HG03039 (cell line): ENCODE data around the gene JAG1.

Source experiments
- ATAC-seq: cut with Tn5 transposase; IDR thresholded peaks from one replicate; pipeline ENCODE4 v1.9.1; 2021; ENCODE audit warnings: mild to moderate bottlenecking, moderate library complexity; ENCODE audit not compliant: unreplicated experiment

JAG1 gene

DNA sequence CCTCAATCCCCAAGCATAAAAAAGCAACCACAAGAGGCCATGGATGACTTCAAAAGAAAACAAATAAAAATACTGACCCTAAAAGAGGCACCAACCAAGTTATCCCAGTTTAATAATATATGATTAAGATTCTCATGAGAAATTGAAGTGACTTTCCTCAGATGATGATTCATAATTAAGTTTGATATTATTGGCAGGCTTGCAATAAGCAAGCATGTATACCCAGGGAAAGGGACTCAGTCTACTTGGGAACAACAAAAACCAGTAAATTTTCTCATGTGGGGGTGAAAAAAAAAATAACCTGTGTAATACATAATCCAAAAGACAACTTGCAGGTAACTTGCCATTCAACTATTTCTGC is 19.6 kb downstream of the JAG1 start:
- ATAC-seq, result no peak

DNA sequence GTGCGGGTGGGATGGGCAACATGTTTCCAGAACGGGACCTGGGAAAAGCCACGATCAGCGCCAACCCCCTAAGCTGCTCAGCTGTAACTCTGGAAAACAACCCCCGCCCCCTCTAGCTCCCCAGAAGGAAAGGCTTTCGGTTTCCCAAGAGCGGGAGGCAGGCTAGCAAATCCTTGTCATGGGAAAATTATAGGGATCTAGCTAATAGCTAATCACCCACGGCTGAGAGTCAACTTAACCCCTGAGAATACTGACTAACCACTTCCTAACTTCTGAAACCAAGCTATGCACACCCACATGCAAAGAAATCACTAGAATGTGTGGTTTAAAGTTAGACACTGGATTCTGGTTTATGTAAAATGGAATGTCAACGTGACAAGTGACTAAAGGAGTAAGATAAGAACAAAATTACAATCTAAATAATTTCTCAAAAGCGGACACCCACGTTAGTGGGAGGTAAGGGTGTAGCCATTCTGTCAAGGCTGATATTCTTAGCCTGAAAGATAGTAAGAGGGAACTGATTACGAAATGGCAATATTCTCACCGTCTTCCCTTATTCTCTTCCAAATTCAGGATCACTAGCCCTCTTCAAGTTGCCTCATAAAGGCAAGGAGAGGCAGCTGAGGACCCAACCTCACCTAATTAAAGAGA is 20.1 kb downstream of the JAG1 start:
- peak; percentile 45 for ATAC-seq

DNA sequence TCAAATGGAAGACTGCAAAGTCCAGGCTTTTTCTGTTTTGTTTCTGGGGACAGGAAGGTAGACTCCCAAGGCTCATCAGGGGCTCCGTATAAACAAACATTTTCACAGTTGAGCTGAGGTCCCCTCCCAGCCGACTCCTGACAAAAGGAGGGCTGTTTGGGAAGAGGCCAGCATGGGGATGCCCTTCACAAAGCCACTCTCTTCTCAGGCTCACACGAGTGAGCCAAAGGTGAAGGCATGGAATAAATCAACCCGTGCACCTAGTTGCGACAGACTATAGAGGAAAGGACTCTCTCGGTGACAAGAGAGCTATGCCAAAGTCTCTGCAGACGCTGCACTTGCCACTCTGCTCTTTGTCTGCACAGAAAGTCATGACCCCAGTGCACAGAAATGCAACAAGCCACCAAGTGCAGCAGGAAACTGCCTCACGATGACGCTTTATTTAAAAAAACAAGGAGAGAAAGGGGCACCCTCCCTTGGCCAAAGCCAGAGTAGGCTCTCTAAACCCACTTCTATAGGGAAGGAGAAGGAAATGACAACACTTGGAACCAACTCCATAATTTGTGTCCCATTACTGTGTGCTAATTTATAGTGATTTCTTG is 21.0 kb downstream of the JAG1 start:
- ATAC-seq, result no peak

DNA sequence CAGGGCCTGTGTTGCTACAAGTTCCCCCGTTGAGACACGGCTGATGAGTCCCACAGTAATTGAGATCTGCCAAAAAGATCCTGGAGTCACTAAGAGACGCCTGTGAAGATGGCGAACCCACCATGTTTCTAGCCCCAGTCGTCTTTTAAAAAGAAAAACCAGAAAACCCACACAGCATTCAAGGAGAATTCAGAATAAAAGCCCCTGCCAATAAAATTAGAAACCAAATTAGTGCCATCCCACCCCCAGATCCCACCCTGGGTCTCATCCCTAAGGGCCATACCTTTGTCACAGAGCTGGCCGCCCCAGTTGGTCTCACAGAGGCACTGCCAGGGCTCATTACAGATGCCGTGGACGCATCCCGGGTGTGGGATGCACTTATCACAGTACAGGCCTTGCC is 21.6 kb downstream of the JAG1 start:
- no peak for ATAC-seq

DNA sequence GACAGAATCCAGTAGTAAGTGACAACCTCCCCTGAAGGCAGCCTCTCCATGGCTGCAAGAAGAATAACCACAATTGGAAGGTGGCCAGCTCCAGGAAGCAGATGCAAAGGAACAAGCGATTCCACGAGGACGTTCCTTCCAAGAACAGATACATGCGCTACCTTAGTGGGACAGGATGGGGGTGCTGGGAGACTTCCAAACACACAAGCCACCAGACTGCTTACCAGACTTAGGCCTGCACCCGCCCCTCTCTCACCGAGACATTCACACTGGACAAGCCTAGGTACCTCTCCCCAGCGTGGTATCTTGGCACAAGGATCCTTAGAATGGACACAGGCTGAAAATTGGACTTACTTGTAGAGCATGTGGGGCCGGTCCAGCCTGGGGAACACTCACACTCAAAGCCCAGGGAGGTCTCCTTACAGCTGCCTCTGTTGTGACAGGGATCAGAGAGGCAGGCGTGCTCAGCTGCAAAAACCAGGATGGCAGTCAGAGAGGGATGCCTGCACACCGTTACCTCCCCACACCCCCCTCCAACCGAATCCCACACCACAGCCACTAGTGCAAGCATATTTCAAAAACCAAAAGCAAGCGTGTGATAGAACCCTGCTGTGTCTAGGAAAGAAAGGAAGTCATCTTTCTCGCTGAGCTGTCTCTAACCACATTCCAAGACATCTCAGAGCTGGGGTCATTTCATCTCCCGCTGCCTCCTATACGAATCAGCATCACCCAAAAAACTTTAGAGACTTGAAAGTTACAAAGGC is 22.4 kb downstream of the JAG1 start:
- no peak for ATAC-seq

DNA sequence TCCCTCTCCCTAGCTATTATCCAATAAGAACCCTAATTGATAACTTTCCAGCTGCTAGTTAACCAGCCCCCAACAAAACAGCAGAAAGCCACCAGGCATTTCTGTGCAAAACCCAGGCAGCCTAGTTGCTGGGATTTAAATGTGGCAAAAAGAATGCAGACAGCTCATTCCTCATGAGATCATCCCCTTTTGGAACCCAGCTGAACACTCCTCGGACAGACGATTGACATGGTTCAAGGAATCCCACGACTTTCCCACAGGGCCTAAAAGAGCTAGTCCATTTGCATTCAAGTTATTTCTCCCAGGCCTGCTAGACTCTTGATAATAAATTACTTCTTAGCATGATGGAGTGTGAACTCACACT is 24.0 kb downstream of the JAG1 start:
- no peak for ATAC-seq

DNA sequence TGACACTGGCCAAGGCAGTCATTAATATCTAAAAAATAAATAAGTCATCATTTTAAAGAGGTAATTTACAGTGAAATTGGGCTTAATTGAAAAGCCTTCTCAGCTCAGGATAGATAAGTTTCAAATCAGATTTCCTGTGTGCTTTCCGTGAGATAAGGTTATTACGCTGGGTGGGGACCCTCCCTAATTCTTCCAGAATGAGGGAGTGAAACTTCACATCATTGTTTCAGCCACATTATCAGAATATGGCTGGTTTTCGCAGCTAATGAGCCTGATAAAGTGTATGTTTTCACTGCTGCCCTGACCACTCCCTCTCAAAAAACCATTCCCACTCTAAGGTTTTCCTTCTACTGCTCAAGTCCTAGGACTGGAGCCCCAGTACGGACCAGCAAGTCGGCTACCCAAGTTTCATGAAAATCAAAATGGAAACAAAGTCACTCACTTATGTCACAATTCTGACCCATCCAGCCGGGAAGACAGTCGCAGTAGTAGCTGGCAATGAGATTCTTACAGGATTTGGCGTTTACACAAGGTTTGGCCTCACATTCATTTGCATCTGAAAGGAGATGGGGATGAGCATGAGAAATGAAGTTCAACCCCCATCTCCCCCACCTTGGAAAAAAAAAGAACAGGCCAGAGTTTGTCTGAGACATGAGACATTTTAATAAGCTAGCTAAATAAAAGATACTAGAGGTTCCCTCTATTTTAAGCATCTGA is 24.6 kb downstream of the JAG1 start:
- ATAC-seq, result no peak

DNA sequence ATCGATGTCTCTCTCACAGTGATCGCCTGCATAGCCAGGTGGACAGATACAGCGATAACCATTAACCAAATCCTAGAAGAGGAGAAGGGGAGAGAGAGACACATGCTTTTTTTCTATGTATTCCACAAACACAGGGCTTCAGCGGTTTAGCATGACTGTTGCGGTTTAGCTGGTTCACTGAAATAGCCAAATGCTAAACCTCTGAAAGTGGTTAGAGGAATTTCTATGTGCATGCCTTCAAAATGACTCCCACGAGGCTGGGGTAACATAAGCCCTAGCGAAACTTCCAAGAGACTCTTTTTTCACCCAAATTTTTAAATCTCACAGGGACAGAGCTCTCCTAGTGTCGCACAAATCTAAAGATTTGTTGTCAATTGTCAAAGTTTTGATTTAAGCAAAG is 25.1 kb downstream of the JAG1 start:
- ATAC-seq, result no peak

DNA sequence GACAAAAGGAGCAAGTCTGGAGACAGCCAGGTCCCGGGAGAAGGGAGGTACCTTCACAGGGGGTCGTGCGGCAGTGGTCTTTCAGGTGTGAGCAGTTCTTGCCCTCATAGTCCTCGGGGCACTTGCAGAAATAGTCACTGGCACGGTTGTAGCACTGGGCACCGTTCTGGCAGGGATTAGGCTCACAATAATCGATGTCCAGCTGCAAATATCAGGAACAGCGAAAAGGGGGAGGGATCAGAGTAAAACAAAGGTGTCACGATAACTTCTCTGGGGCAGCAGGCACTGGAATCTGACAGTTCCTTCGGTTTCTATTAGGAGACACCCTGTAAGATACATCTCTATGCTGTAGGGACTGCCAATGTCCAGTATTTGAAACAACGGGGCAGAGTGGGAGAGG is 25.9 kb downstream of the JAG1 start:
- ATAC-seq, result no peak

DNA sequence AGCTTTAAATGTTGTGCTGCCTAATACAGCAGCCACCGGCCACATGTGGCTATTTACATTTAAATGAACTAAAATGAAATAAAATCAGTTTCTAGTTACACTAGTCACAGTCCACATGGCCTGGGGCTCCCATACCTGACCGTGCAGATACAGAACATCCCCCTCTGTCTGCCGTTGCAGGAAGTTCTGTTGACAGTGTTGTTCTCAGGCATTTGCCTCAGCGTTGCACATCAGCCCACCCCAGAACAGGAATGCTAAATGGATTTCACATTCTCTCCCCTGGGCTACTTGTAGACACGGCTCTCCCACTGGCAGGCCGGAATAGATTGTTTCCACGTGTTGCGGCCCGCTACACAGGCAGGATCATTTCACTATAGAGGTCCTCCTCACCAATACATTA is 26.3 kb downstream of the JAG1 start:
- no peak for ATAC-seq

DNA sequence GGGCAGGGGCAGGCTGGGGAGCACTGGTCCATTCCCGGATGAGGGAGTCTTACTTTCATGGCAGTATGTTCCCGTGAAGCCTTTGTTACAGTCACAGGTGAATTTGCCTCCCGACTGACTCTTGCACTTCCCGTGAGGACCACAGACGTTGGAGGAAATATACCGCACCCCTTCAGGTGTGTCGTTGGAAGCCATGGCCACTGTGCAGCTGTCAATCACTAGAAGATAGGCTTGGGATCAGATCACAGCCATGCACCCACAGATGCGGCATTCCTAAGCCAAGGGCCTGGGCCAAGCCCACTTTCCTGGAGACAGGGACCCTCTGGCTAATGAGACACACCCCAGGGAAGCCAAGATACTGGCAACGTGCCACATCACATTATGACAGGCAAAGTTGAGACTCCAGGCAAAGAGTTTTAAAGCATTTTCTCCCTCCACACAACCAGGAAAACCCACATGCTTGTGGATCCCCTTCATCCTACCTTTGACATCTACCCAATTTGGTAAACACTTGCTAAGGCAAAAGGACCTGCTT is 26.8 kb downstream of the JAG1 start:
- no peak for ATAC-seq

DNA sequence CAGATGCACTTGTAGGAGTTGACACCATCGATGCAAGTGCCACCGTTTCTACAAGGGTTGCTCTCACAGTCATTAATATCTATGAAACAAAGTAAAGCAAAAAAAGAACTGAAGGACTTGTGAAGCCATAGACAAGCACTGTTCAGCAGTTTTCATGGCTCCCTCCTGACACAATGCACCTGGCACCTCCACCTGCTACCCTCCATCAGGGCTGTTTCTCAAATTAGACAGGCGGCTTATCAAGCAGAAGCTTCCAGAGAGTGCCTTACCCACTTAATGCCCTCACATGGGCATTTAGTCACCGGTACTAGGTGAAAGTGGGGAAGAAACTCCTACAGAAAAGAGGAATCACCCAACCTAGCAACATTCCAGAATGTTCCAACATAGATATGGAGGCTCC is 27.8 kb downstream of the JAG1 start:
- no peak for ATAC-seq

DNA sequence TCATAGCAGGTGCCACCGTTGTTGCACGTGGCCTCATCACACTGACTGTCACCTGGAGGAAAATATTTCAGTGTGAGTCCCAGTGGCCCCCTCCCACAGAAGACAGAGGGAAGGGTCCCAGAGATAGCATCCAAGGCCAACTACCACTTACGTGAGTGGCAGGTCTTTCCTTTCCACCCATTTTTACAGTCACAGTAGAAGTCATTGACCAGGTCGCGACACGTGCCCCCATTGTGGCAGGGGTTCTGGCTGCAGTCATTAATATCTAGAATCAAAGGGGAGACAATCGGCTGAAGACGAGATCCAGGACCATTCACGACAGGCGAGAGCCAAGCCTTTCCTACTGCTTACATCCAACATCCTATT is 28.6 kb downstream of the JAG1 start:
- ATAC-seq, result no peak

DNA sequence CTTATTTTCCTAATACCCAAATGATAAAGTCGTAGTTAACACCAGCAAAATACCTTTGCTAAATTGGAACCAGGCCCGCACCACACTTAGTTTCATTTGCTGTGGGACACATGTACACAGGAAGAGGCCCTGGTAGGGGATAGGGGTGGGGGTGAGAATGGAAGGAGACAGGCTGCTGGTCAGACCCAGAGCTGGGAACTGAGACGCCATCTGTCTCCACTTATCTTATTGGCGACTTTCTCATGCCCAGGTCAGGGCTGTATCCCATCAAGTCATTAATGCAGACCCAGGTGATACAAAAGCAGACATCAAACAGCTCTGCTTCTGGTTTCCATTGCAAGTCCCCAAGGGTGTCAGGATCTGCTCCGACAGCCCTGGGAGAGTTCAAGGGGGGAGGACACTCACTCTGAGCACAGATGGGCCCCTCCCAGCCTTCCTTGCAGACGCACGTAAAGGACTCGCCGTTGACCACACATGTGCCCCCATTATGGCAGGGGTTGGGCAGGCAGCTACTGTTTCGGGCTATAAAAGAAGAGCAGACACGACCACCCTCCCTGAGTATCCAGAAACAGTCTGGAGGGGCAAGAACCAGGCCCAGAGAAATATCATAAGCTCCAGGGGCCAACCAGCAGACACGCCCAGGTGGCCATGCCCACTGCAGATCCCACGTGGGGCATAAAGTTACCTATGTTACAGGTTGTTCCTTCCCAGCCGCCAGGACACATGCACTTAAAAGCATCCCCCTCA is 29.2 kb downstream of the JAG1 start:
- ATAC-seq, result no peak

DNA sequence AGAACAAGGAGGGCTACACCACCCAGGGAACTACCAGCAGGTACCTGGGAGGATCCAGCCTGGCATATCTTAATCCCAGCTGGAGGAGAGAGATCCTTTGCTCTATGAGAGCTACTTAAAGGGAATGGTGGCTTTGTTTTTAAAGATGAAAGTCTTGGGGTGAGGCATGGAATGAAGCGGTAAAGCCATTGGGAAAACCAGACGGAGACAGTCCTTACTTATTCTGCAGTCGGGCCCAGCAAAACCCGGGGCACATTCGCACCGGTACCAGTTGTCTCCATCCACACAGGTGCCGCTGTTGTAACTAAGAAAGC is 30.3 kb downstream of the JAG1 start:
- no peak for ATAC-seq

DNA sequence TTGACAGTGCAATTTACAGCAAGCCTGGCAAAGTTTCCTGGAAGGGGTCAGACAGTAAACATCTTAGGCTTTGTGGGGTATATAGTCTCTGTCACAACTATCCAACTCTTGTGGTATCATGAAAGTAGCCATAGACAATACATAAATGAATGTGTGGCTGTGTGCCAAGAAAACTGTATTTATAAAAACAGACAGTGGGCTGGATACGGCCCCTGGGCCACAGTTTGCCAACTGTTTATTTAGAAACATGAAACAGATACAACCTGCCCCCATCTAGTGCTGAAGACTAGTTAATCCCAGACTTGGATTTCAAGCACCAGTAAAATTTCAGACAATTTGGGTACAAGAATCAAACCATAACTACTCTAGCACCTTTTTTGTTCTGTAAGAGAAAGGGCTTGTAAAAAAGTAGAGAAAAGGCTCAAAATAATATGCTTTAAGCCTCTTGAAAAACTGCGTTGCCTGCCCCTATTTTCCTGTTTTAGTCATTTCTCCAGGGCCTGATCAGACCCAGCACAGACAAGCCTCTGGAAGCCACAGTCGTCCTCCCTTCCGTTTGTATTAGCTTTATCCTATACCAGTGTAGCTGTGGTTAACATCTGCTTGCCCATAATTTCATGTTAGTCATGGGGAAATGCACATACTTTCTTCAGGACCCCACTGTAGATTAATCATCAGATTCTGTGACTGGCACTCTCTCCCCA is 30.8 kb downstream of the JAG1 start:
- ATAC-seq, result no peak

DNA sequence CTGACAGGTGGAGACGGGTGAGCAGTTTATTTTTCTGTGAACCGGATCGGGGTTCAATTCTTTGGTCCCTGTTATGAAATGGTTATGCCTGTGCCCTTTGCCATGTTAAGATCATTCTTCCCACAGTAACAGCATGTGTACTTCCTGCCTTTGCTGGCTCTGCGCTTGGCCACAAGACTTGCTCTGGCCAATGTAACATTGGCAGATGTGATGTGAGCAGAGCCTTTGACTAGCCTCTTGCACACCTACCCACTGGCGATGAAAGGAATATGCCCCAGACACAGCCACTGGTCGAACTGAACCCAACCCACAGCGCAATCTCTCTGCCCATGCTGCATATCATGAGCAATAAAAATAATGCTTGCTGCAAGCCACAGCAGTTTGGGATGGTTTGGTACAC is 31.9 kb downstream of the JAG1 start:
- no peak for ATAC-seq

DNA sequence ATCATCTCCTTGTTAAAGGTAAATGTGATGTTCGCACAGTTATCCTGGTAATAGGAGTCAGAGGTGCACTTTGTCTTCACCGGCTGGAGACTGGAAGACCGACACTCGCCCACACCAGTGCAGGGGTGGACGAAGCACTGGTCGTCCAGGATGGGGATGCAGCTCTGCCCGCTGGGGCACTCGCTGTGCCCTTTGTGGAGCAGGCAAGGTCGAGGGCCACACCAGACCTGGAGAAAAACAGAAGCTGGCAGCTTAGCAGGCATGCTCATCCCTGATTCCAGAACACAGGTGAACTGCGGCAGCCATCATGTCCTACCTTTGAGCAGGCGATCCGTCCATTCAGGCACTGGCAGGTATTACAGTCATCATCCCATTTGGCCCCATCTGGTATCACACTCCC is 32.3 kb downstream of the JAG1 start:
- no peak for ATAC-seq

DNA sequence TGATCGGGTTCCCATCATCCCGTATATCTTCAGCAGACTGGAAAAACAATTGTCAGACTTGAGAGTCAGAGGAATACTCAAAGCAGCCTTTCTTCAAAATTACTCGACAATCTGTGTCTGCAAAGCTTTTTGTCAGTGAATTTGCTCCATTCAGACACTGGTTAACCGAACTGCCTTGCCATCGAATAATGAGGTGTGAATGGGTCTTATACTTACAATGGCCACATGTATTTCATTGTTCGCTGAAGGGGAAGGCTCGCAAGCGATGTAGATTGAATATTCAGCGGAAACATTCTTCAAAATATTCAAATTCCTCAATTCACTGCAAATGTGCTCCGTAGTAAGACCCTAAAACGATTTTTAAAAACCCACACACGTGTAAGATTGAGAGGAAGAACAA is 32.9 kb downstream of the JAG1 start:
- ATAC-seq, result no peak

DNA sequence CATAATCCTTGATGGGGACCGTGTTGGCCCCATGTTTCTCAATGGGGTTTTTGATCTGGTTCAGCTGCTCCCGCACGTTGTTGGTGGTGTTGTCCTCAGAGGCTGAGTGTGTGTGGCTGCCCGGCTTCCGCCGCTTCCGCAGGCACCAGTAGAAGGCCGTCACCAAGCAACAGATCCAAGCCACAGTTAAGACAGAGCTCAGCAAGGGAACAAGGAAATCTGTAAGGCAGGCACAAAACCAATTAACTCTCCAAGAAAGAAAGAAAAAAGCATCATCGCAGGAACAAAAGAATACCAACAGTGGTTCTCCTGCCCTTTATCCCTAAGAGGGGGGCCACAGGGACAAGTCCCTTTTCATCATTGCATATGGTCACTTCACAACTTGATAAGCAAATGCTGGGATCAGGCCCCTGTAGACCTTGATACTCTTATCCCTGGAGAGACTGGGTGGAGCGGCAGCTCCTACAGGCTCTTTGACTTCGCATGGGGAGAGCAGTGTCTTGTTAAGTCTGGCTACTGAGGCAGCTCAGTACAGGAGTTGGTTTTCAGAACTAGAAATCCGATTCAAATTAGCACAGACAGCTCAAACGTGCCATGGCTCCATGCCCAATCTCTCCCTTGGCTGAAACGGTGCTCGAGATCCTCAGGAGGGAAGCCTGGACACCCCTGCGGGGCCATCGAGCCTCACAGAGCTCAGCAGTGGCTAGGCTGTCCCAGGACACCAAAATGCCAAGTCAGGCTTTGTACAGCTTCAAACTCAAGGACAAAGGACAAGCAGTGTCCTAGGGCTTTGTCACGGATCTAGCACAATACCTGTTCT is 33.9 kb downstream of the JAG1 start:
- no peak for ATAC-seq
